Mesenchymal stem cell (in vitro differentiated cells and primary cell): ENCODE measurements around the gene KLK8.

Experiments used
- DNase-seq: peaks from one replicate; pipeline ENCODE4 v3.0.0-alpha.2; 2013
- H2AFZ ChIP-seq: one replicate; pipeline ENCODE4 v1.6.1; 2013; ENCODE audit warnings: low read depth, mild to moderate bottlenecking, control low read depth, inconsistent platforms, low read length, moderate library complexity
- H2AK5ac ChIP-seq: 2 replicates; pipeline ENCODE4 v1.6.1; 2013; ENCODE audit warnings: low read length, moderate library complexity, mild to moderate bottlenecking, inconsistent platforms; ENCODE audit not compliant: severe bottlenecking
- H2BK120ac ChIP-seq: one replicate; pipeline ENCODE4 v1.6.1; 2013; ENCODE audit warnings: low read depth, mild to moderate bottlenecking, inconsistent platforms, low read length, moderate library complexity
- H2BK12ac ChIP-seq, 2 experiments: one replicate each; pipeline ENCODE4 v1.6.1; 2013; ENCODE audit warnings: inconsistent platforms in 2 of 2, low read length in 2 of 2, mild to moderate bottlenecking in 2 of 2, moderate library complexity in 2 of 2, control low read depth in 1 of 2
- H2BK15ac ChIP-seq: one replicate; pipeline ENCODE4 v1.6.1; 2013; ENCODE audit warnings: mild to moderate bottlenecking, low read depth, inconsistent platforms; ENCODE audit not compliant: poor library complexity, severe bottlenecking
- H2BK5ac ChIP-seq: 2 replicates; pipeline ENCODE4 v1.6.1; 2013; ENCODE audit warnings: low read depth, mild to moderate bottlenecking, low read length, control low read depth, inconsistent platforms; ENCODE audit not compliant: poor library complexity, severe bottlenecking
- H3K14ac ChIP-seq, 2 experiments: one replicate each; pipeline ENCODE4 v1.6.1; 2013; ENCODE audit warnings: inconsistent platforms in 2 of 2, low read length in 2 of 2, control low read depth in 1 of 2, mild to moderate bottlenecking in 1 of 2, moderate library complexity in 1 of 2
- H3K18ac ChIP-seq, 2 experiments: one replicate each; pipeline ENCODE4 v1.6.1; 2013; ENCODE audit warnings: inconsistent platforms in 2 of 2, low read length in 2 of 2, control low read depth in 1 of 2, low read depth in 1 of 2, mild to moderate bottlenecking in 1 of 2
- H3K23ac ChIP-seq, 2 experiments: one replicate each; pipeline ENCODE4 v1.6.1; 2013; ENCODE audit warnings: inconsistent platforms in 2 of 2, low read length in 2 of 2, mild to moderate bottlenecking in 2 of 2, moderate library complexity in 2 of 2, control low read depth in 1 of 2
- H3K27ac ChIP-seq: 2 replicates; pipeline ENCODE4 v1.5.1; 2013; ENCODE audit warnings: mild to moderate bottlenecking, moderate library complexity, low read length, control low read depth, inconsistent platforms; ENCODE audit not compliant: poor library complexity, severe bottlenecking
- H3K27me3 ChIP-seq, 2 experiments: 2 replicates each; pipeline versions ENCODE4 v1.6.1 to v1.7.0; 2013; ENCODE audit warnings: low read length in 2 of 2, mild to moderate bottlenecking in 2 of 2, moderate library complexity in 2 of 2, control low read depth in 1 of 2, inconsistent platforms in 1 of 2; ENCODE audit not compliant: control insufficient read depth in 1 of 2, insufficient read depth in 1 of 2
- H3K36me3 ChIP-seq, 2 experiments: 2 replicates each; pipeline versions ENCODE4 v1.6.1 to v1.7.0; 2013; ENCODE audit warnings: low read length in 2 of 2, control low read depth in 1 of 2, inconsistent platforms in 1 of 2, low read depth in 1 of 2, mild to moderate bottlenecking in 1 of 2; ENCODE audit not compliant: insufficient read depth in 2 of 2, control insufficient read depth in 1 of 2
- H3K4ac ChIP-seq, 2 experiments: one replicate each; pipeline ENCODE4 v1.6.1; 2013; ENCODE audit warnings: inconsistent platforms in 2 of 2, low read length in 2 of 2, mild to moderate bottlenecking in 2 of 2, moderate library complexity in 2 of 2, control low read depth in 1 of 2, low read depth in 1 of 2
- H3K4me1 ChIP-seq: 2 replicates; pipeline ENCODE4 v1.6.1; 2013; ENCODE audit warnings: low read depth, low read length, control low read depth; ENCODE audit not compliant: control insufficient read depth, insufficient read depth
- H3K4me2 ChIP-seq: 2 replicates; pipeline ENCODE4 v1.6.1; 2013; ENCODE audit warnings: low read length, mild to moderate bottlenecking, inconsistent platforms; ENCODE audit not compliant: poor library complexity, severe bottlenecking
- H3K4me3 ChIP-seq, 2 experiments: 2 replicates each; pipeline versions ENCODE4 v1.5.1 to v1.7.0; 2013; ENCODE audit warnings: low read length in 2 of 2, mild to moderate bottlenecking in 2 of 2, control low read depth in 1 of 2, low read depth in 1 of 2; ENCODE audit not compliant: insufficient read depth in 1 of 2
- H3K79me1 ChIP-seq: replicated peaks from 2 replicates; pipeline ENCODE4 v1.6.1; 2013; ENCODE audit warnings: mild to moderate bottlenecking, control low read depth, low read length, inconsistent platforms; ENCODE audit not compliant: poor library complexity, severe bottlenecking
- H3K9ac ChIP-seq: 2 replicates; pipeline ENCODE4 v1.7.0; 2013; ENCODE audit warnings: mild to moderate bottlenecking, low read length, moderate library complexity
- H3K9me3 ChIP-seq: 2 replicates; pipeline ENCODE4 v1.7.0; 2013; ENCODE audit warnings: mild to moderate bottlenecking, low read length; ENCODE audit not compliant: control insufficient read depth
- H4K8ac ChIP-seq: one replicate; pipeline ENCODE4 v1.6.1; 2013; ENCODE audit warnings: inconsistent platforms, mild to moderate bottlenecking, low read length, moderate library complexity
- H4K91ac ChIP-seq: one replicate; pipeline ENCODE4 v1.6.1; 2013; ENCODE audit warnings: mild to moderate bottlenecking, low read length, inconsistent platforms
- WGBS: methylation state at CpG from one replicate; pipeline ENCODE4 v1.1.7; 2013; ENCODE audit warnings: mixed read lengths; 5-methylcytosine and 5-hydroxymethylcytosine counted together

Gene KLK8

DNA sequence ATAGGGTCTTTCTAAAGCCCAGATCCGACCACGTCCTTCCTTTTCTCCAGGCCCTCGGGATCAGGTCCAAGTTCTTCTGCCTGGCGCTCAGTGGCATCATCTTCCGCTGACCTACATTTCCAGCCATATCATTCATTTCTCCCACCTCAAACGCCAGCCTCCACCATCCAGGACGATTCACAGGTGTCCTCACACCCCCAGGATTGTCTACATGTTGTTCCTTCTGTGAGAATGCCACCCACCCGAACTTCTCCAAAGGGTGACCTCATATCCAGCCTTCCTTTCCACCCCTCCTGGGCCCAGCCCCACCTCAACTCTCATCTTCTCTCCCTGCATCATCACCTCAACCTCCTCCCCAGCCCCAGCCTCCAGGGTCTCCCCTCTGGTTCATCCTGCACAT lies 43.8 kb downstream of the KLK8 start:
- H3K4me3 ChIP-seq, result no peak overlapping the region
- H2BK12ac ChIP-seq, result no peak overlapping the region
- H3K36me3 ChIP-seq, result no peaks in the 10 kb centered on the region
- no peak overlapping the region for H3K14ac ChIP-seq
- H3K23ac ChIP-seq, result no peak overlapping the region
- H2AFZ ChIP-seq, result no peak overlapping the region
- H4K8ac ChIP-seq, result no peak overlapping the region
- no peak for DNase-seq
- no peak overlapping the region for H2AK5ac ChIP-seq
- H3K4me1 ChIP-seq, result no peaks in the 10 kb centered on the region
- 66% methylated on average over 8 of the region's 8 CpGs for WGBS
- no peak overlapping the region for H2BK15ac ChIP-seq
- no peak overlapping the region for H3K27ac ChIP-seq
- H2BK120ac ChIP-seq, result no peak overlapping the region
- H3K9me3 ChIP-seq, result no peaks in the 10 kb centered on the region
- no peak overlapping the region for H3K9ac ChIP-seq
- H2BK5ac ChIP-seq, result no peak overlapping the region
- no peak overlapping the region for H3K4ac ChIP-seq
- H3K27me3 ChIP-seq, result peaks cover 0 to 16% of the 10 kb centered on the region in 2 experiments
- no peaks in the 10 kb centered on the region for H3K79me1 ChIP-seq
- H4K91ac ChIP-seq, result no peak overlapping the region
- H3K4me2 ChIP-seq, result no peak overlapping the region
- no peak overlapping the region for H3K18ac ChIP-seq

DNA sequence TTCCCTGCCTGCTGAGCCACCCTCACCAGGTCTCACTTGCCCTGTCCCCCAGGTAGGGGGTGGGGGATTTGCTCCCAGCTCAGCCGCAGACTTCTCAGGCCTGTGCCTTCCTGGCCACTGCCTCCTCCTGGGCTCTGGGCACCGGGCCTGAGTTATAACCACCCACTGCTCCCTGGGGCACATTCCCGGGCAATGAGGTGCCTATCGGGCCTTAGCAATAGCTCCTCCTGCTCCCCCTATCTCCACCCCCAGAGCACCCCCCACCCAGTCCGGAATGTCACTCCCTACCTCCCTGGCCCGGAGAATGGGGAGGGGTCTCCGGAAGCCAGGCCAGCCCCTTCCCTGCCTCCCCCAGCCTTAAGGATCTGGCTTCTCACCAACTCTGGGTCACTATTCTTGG lies 48.5 kb downstream of the KLK8 start, which contains the start of gene KLK5:
TSS of gene KLK5 (minus strand) at position 129 of the 400 bp plus-strand sequence. CDS start 381 bp downstream, outside the sequence.
- no peaks in the 10 kb centered on the region for H3K4me1 ChIP-seq
- 40% methylated on average over 7 of the region's 7 CpGs for WGBS
- no peak within 1 kb of the TSS for H3K14ac ChIP-seq
- no peak within 1 kb of the TSS for H2AFZ ChIP-seq
- H4K8ac ChIP-seq, result no peak within 1 kb of the TSS
- no peak within 1 kb of the TSS for H3K4me2 ChIP-seq
- H3K4me3 ChIP-seq, result no peak within 1 kb of the TSS
- H3K79me1 ChIP-seq, result no peaks in the 10 kb centered on the region
- peaks cover 0 to 24% of the 10 kb centered on the region in 2 experiments for H3K27me3 ChIP-seq
- no peaks in the 10 kb centered on the region for H3K36me3 ChIP-seq
- no peak within 1 kb of the TSS for H3K27ac ChIP-seq
- no peak within 1 kb of the TSS for H2BK120ac ChIP-seq
- no peak within 1 kb of the TSS for H3K23ac ChIP-seq
- DNase-seq, result no peak
- no peak within 1 kb of the TSS for H4K91ac ChIP-seq
- no peak within 1 kb of the TSS for H3K4ac ChIP-seq
- no peaks in the 10 kb centered on the region for H3K9me3 ChIP-seq
- H2BK12ac ChIP-seq, result no peak within 1 kb of the TSS
- H2BK15ac ChIP-seq, result no peak within 1 kb of the TSS
- no peak within 1 kb of the TSS for H2AK5ac ChIP-seq
- H2BK5ac ChIP-seq, result no peak within 1 kb of the TSS
- no peak within 1 kb of the TSS for H3K18ac ChIP-seq
- no peak within 1 kb of the TSS for H3K9ac ChIP-seq

DNA sequence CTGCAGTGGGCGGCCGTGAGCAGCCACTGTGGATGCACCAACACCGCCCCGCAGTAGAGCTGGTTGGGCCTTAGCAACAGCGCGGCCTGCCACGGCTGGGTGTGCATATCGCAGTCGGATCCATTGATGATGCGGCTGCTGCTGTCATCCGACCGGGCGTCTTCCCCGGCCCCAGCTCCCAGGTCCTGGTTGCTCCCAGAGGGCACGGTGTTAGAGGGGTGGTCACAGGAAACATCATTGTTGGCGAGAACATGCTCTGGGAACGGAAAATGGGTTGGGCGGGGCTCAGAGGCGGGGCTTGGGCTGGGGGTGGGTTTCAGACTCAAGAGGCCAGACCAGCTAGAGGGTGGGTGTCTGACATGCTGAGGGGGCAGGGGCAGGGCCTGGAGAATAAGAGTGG lies 51.5 kb downstream of the KLK8 start:
- no peak overlapping the region for H2BK120ac ChIP-seq
- 79% methylated on average over 19 of the region's 19 CpGs for WGBS
- H3K4me2 ChIP-seq, result no peak overlapping the region
- no peak overlapping the region for H3K14ac ChIP-seq
- H3K23ac ChIP-seq, result no peak overlapping the region
- H4K91ac ChIP-seq, result no peak overlapping the region
- H3K4me3 ChIP-seq, result no peak overlapping the region
- no peak overlapping the region for H3K4ac ChIP-seq
- H2BK15ac ChIP-seq, result no peak overlapping the region
- no peak overlapping the region for H3K27ac ChIP-seq
- no peaks in the 10 kb centered on the region for H3K4me1 ChIP-seq
- no peak overlapping the region for H4K8ac ChIP-seq
- H3K36me3 ChIP-seq, result no peaks in the 10 kb centered on the region
- no peaks in the 10 kb centered on the region for H3K9me3 ChIP-seq
- H3K27me3 ChIP-seq, result peaks cover 0 to 19% of the 10 kb centered on the region in 2 experiments
- no peak overlapping the region for H2AFZ ChIP-seq
- H3K9ac ChIP-seq, result no peak overlapping the region
- no peak overlapping the region for H2AK5ac ChIP-seq
- H2BK5ac ChIP-seq, result no peak overlapping the region
- no peak overlapping the region for H2BK12ac ChIP-seq
- H3K18ac ChIP-seq, result no peak overlapping the region
- DNase-seq, result no peak
- H3K79me1 ChIP-seq, result no peaks in the 10 kb centered on the region

DNA sequence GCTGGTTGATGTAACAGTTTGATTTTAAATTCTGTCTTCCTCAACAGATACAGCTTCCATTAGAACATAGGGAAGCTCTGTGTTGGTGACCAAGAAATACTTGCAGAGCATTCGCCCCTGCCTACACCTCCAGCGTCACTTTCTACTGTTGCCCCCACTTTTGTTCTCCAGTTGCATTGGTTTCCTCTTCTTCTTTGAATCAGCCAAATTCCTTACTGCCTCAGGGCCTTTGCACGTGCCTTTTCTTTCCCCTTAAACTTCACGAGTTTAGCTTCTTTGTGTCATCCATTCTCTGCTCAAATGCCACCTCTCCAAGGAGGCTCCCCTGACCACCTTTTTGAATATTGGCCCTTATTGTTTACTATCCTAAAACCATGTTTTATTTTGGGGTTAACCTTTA lies 54.3 kb downstream of the KLK8 start:
- no peak overlapping the region for H2AFZ ChIP-seq
- no peak overlapping the region for H3K14ac ChIP-seq
- 59% methylated on average over 4 of the region's 4 CpGs for WGBS
- no peak overlapping the region for H2BK12ac ChIP-seq
- no peak overlapping the region for H3K23ac ChIP-seq
- H3K27ac ChIP-seq, result no peak overlapping the region
- no peaks in the 10 kb centered on the region for H3K36me3 ChIP-seq
- peaks cover 0 to 9% of the 10 kb centered on the region in 2 experiments for H3K27me3 ChIP-seq
- H3K4me2 ChIP-seq, result peak overlapping the region; percentile 23
- H2AK5ac ChIP-seq, result no peak overlapping the region
- no peak overlapping the region for H3K9ac ChIP-seq
- no peak overlapping the region for H2BK120ac ChIP-seq
- no peak overlapping the region for H2BK5ac ChIP-seq
- no peak overlapping the region for H2BK15ac ChIP-seq
- H3K18ac ChIP-seq, result no peak overlapping the region
- no peak overlapping the region for H4K8ac ChIP-seq
- no peaks in the 10 kb centered on the region for H3K79me1 ChIP-seq
- no peak for DNase-seq
- H3K4me1 ChIP-seq, result no peaks in the 10 kb centered on the region
- no peaks in the 10 kb centered on the region for H3K9me3 ChIP-seq
- no peak overlapping the region for H3K4me3 ChIP-seq
- H3K4ac ChIP-seq, result no peak overlapping the region
- no peak overlapping the region for H4K91ac ChIP-seq
